Subcutaneous abdominal adipose tissue (tissue), 5 donors: Measurements from ENCODE around the gene CFP.
A peak's percentile ranks its signal among the peaks of the same experiment; 100 is the strongest.

Source experiments
- H3K27ac ChIP-seq: one replicate; pipeline ENCODE4 v1.7.0; 2013; ENCODE audit warnings: low read depth, mild to moderate bottlenecking, inconsistent platforms, low read length, moderate library complexity
- H3K27me3 ChIP-seq, 5 donors: one replicate each; pipeline ENCODE4 v1.7.0; 2013; ENCODE audit warnings: low read length in 5 of 5, inconsistent platforms in 1 of 5; ENCODE audit not compliant: control insufficient read depth in 5 of 5, insufficient read depth in 4 of 5
- H3K36me3 ChIP-seq, 5 donors: one replicate each; pipeline ENCODE4 v1.7.0; 2013; ENCODE audit warnings: low read length in 5 of 5; ENCODE audit not compliant: control insufficient read depth in 5 of 5, insufficient read depth in 5 of 5
- H3K4me1 ChIP-seq, 5 donors: one replicate each; pipeline ENCODE4 v1.7.0; 2013; ENCODE audit warnings: low read length in 5 of 5, mild to moderate bottlenecking in 3 of 5, moderate library complexity in 1 of 5; ENCODE audit not compliant: control insufficient read depth in 5 of 5, insufficient read depth in 5 of 5
- H3K4me3 ChIP-seq, 5 donors: one replicate each; pipeline ENCODE4 v1.7.0; 2013; ENCODE audit warnings: low read length in 5 of 5, low read depth in 1 of 5
- H3K9ac ChIP-seq, 5 donors: one replicate each; pipeline ENCODE4 v1.7.0; 2013; ENCODE audit warnings: low read length in 5 of 5, mild to moderate bottlenecking in 4 of 5, moderate library complexity in 3 of 5
- H3K9me3 ChIP-seq, 5 donors: one replicate each; pipeline ENCODE4 v1.7.0; 2013; ENCODE audit warnings: low read length in 5 of 5; ENCODE audit not compliant: control insufficient read depth in 5 of 5
- donor health status: healthy.
- donor health status: healthy.
- donor health status: healthy.
- donor health status: healthy.
- donor health status: healthy.

Gene CFP

DNA sequence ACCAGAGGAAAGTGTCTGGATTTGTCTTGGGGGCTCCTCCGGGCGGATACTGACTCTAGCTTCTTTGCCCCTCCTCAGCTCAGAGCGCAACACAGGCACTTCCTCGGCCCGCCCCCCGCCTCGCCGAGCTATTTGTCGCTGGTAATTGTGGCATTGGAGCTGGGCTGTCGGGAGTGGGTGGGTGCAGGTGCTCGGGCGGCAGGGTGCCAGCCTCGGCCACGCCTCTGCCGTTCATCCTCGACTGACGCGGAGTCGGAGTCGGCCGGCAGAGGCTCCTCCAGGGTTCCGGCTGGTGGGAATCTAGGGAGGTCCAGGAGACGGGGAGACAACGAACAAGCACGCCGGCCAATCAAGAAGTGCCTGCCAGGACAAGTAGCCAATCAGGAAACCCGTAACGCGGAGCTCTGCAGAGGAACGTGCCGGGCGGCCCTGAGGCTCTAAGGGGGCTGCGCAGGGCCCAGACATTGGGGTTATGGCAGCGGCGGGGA lies 6.1 kb downstream of the CFP start:
- no peak overlapping the region for H3K27ac ChIP-seq
- H3K4me1 ChIP-seq: peaks cover 0 to 10% (median 0%) of the 10 kb centered on the region in 5 donors
- peaks cover 0 to 10% (median 0%) of the 10 kb centered on the region in 5 donors for H3K9me3 ChIP-seq
- H3K4me3 ChIP-seq: peak overlapping the region in 2 of 5 donors; percentile 21 to 24
- H3K9ac ChIP-seq: no peak overlapping the region
- peaks cover 0 to 29% (median 15%) of the 10 kb centered on the region in 5 donors for H3K27me3 ChIP-seq
- H3K36me3 ChIP-seq: no peaks in the 10 kb centered on the region

DNA sequence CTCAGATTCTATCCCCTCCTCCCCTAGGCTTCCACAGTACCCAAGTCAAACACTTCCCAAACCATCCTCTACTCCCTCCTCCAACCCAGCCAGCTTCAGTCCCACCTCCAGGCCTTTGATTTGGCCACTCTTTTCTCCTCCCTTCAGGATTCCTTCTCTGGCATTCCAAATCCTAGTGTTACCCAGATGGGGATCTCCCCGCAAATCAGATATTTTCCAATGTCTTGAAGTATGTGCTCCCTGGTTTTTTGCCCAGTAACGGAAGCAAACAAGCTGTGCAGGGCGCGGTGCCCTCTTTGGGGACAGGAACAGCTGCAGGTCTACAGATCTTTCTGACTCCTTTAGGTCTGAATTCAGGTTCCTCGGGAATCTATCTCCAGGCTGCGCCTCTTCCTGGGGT lies 7.9 kb downstream of the CFP start:
- Histone ChIP-seq H3K36me3 (no peaks in the 10 kb centered on the region), H3K9ac (no peak overlapping the region), H3K27me3 (peaks cover 0 to 27% (median 14%) of the 10 kb centered on the region in 5 donors), H3K4me1 (peaks cover 0 to 10% (median 0%) of the 10 kb centered on the region in 5 donors), H3K4me3 (no peak overlapping the region), H3K27ac (no peak overlapping the region), H3K9me3 (peaks cover 0 to 10% (median 0%) of the 10 kb centered on the region in 5 donors)

DNA sequence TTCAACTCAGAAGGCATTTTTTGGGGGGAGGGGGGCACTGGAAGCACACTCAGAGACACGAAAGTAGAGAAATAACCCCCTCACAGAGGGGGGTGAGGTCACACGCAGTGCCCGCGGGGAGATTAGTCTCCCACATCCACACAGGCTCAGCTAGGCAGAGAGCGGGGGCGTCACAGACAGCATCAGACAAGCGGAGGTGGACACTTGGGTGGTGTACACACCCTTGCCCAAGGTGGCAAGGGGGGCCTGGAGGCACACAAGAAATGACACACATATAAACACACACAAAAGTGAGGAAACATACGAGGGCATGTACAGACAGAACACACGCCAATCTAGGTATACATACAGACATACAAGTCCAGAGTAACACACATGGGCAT lies 9.4 kb downstream of the CFP start:
- Histone ChIP-seq H3K9ac (no peak overlapping the region), H3K9me3 (peaks cover 0 to 10% (median 0%) of the 10 kb centered on the region in 5 donors), H3K36me3 (no peaks in the 10 kb centered on the region), H3K4me3 (no peak overlapping the region), H3K27ac (no peak overlapping the region), H3K4me1 (peaks cover 0 to 10% (median 0%) of the 10 kb centered on the region in 5 donors), H3K27me3 (peaks cover 0 to 27% (median 13%) of the 10 kb centered on the region in 5 donors)

DNA sequence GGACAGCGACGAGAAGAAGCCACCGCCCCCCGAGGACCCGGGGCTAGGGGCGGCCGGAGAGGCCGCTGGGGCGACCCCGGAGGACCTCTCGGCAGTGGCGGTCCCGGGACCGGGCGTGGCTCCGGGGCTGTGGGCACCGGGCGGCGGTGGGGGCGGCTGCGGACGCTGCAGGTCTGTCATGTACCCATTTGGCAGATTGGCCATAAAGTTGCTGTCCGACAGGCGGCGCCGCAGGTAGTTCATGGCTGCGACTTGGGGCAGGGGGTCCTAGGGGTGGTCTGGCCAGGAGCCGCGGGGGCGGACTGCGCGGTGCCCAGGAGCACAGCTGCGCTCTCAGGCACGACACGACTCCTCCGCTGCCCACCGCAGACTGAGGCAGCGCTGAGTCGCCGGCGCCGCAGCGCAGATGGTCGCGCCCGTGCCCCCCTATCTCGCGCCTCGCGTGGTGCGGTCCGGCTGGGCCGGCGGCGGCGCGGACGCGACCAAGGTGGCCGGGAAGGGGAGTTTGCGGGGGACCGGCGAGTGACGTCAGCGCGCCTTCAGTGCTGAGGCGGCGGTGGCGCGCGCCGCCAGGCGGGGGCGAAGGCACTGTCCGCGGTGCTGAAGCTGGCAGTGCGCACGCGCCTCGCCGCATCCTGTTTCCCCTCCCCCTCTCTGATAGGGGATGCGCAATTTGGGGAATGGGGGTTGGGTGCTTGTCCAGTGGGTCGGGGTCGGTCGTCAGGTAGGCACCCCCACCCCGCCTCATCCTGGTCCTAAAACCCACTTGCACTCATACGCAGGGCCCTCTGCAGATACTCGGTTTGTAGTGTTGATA lies 10.0 kb downstream of the CFP start, which contains the start of gene SYN1:
TSS of gene SYN1 (minus strand) at position 372 of the 817 bp plus-strand sequence. CDS start at position 243, 129 bp downstream.
- no peak within 1 kb of the TSS for H3K27ac ChIP-seq
- peak within 1 kb of the TSS in 2 of 5 donors; percentile 44 to 62 for H3K4me3 ChIP-seq
- H3K9me3 ChIP-seq: peaks cover 0 to 10% (median 0%) of the 10 kb centered on the region in 5 donors
- H3K27me3 ChIP-seq: peaks cover 0 to 26% (median 13%) of the 10 kb centered on the region in 5 donors
- H3K9ac ChIP-seq: no peak within 1 kb of the TSS
- H3K4me1 ChIP-seq: peaks cover 0 to 10% (median 0%) of the 10 kb centered on the region in 5 donors
- H3K36me3 ChIP-seq: no peaks in the 10 kb centered on the region

DNA sequence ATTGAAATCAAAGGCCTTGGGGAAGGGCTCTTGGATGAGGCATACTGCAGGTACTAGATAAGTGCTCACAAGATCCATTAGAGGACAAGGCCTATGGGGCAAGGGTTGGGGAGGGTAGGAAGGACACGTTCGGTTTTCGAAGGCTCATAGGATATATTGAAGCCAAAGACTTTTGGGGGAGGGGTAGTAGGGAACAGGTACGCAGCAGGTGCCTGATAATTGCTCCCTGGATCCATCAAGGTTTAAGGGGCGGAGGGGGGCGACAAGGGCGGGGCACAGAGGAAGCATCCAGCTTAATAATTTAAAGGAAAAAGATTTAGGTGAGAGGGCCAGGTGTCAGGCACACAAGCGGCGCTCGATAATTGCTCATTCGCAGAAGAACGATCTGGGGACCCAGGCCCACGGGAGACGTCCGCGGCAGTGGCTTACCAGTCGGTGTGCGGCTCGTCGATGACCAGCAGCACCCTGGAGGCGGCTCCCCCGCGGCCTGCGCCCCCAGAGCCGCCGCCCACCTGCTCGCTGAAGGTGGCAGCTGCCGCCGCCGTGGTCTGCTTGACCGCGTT lies 10.7 kb downstream of the CFP start:
- Histone ChIP-seq H3K36me3 (no peaks in the 10 kb centered on the region), H3K27me3 (peaks cover 0 to 26% (median 14%) of the 10 kb centered on the region in 5 donors), H3K9me3 (peaks cover 0 to 8% (median 0%) of the 10 kb centered on the region in 5 donors), H3K4me1 (peaks cover 0 to 9% (median 0%) of the 10 kb centered on the region in 5 donors), H3K27ac (no peak overlapping the region), H3K4me3 (peak overlapping the region in 1 of 5 donors; percentile 44), H3K9ac (no peak overlapping the region)

DNA sequence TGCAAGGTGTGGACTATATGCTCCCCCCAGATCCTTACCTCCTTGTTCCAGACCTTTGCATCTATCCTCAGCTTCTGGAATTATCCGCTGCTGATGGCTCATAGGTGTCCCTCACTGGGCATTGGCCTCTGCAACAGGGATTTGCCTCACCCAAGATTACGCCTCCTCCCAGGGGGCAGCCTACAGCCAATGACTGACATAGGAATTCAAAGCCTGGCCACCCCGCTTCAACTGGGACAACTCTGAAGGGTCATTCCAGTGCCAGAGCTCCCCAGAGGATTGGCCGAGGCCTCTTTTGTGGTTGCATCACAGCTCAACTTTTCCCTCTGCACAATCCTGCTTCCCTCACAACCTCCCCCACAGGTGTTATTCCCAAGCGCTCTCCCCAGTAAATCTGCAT lies 15.1 kb downstream of the CFP start:
- H3K4me3 ChIP-seq: no peak overlapping the region
- no peaks in the 10 kb centered on the region for H3K36me3 ChIP-seq
- H3K27ac ChIP-seq: no peak overlapping the region
- no peak overlapping the region for H3K9ac ChIP-seq
- H3K4me1 ChIP-seq: peaks cover 0 to 3% (median 0%) of the 10 kb centered on the region in 5 donors
- peaks cover 0 to 19% (median 10%) of the 10 kb centered on the region in 5 donors for H3K27me3 ChIP-seq
- H3K9me3 ChIP-seq: peaks cover 0 to 6% (median 0%) of the 10 kb centered on the region in 5 donors

DNA sequence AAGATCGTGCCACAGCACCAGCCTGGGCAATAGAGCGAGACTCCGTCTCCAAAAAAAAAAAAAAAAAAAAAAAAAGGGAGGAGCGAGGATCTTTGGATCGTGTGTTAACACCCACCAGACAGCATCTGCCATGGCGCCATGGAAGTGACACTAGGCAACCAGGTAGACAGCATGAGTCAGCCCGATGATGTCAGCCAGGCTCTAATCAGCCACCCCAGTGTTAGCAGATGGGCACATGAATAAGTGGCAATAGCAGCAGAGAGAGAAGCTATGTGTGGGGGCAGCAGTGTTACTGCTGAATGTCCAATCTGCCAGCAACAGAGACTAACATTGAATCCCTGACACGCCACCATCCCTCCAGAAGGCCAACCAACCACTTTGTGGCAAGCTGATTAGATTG lies 16.6 kb downstream of the CFP start:
- Histone ChIP-seq H3K27ac (no peak overlapping the region), H3K27me3 (peaks cover 0 to 22% (median 12%) of the 10 kb centered on the region in 5 donors)

DNA sequence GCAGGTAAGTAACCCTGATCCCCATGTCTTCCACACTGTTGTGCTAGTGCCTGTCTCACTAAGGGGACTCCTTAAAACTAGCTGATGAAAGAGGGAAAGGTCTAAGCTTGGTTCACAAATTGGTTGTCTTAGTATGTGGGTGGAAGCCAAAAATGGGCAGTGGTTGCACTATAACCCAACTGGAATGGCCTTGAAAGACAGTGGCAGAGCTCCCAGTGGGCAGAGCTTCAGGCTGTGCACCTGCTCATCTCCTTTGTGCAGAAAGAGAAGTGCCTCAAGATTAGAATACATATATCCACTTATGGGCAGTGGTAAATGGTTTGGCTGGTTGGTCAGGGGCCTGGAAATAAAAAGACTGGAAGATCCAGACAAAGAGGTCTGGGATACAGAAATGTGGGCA lies 17.3 kb downstream of the CFP start:
- H3K9me3 ChIP-seq: peaks cover 0 to 6% (median 0%) of the 10 kb centered on the region in 5 donors
- no peaks in the 10 kb centered on the region for H3K36me3 ChIP-seq
- H3K27me3 ChIP-seq: peaks cover 0 to 22% (median 12%) of the 10 kb centered on the region in 5 donors
- no peak overlapping the region for H3K9ac ChIP-seq
- H3K4me3 ChIP-seq: no peak overlapping the region
- no peaks in the 10 kb centered on the region for H3K4me1 ChIP-seq
- H3K27ac ChIP-seq: no peak overlapping the region

More for the DNA sequence above, 16.6 kb downstream of the CFP start:
- no peak overlapping the region for H3K9ac ChIP-seq
- H3K4me1 ChIP-seq: no peaks in the 10 kb centered on the region
- H3K9me3 ChIP-seq: peaks cover 0 to 6% (median 0%) of the 10 kb centered on the region in 5 donors
- H3K36me3 ChIP-seq: no peaks in the 10 kb centered on the region
- no peak overlapping the region for H3K4me3 ChIP-seq

DNA sequence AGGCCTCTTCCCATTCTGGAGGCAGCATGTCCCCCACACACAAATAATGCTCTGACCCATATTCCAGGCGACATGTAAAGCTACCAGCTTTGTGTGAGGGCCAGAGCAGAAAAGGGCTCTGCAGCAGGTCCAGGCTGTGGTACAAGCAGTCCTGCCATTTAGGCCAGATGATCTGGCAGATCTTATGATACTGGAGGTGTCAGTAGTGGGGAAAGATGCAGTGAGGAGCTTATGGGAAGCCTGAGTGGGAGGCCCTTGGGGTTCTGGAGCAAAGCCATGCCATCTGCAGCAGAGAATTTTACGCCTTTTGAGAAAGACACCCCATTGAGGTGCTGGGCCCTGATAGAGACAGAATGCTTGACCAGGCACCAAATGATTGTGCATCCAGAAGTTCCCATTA lies 17.8 kb downstream of the CFP start:
- Histone ChIP-seq H3K4me3 (no peak overlapping the region), H3K9me3 (peaks cover 0 to 6% (median 0%) of the 10 kb centered on the region in 5 donors), H3K9ac (no peak overlapping the region), H3K4me1 (no peaks in the 10 kb centered on the region), H3K36me3 (no peaks in the 10 kb centered on the region), H3K27ac (no peak overlapping the region), H3K27me3 (peaks cover 0 to 22% (median 12%) of the 10 kb centered on the region in 5 donors)

DNA sequence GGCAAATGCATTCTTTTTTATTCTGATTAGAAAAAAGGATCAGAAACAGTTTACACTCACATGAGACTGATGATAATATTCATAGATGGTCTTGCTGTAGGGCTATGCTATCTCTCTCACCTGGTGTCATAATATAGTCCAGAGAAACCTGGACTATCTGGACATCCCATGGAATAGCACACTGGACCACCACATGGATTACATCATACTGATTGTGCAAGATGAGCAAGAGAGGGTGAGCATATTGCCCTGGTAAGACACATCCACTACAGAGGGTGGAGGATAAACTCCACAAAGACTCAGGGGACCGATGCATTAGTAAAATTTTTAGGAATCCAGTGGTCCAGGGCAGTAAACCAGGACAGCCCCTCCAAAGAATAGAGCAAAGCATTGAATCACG lies 18.2 kb downstream of the CFP start:
- peaks cover 0 to 22% (median 12%) of the 10 kb centered on the region in 5 donors for H3K27me3 ChIP-seq
- H3K27ac ChIP-seq: no peak overlapping the region
- no peaks in the 10 kb centered on the region for H3K36me3 ChIP-seq
- no peaks in the 10 kb centered on the region for H3K4me1 ChIP-seq
- no peak overlapping the region for H3K4me3 ChIP-seq
- H3K9ac ChIP-seq: no peak overlapping the region
- H3K9me3 ChIP-seq: peaks cover 0 to 6% (median 0%) of the 10 kb centered on the region in 5 donors
